A549 (cell line): ENCODE results near the gene HMGXB3. TPM values are rescaled to one million over a fixed set of nuclear protein-coding genes. Genes with fewer than 3 reads are reported as not detected.

ENCODE experiments used
- ATAC-seq, 2 experiments: fragments of 200-7000 bp in 1 of 2; fragments of >200 bp in 1 of 2; cut with Nextera tagmentation in 1 of 2; cut with Tn5 transposase in 1 of 2; 3 replicates each; pipeline versions ENCODE4 v1.8.0 to v1.9.1; 2018 to 2020; ENCODE audit warnings: mild to moderate bottlenecking in 1 of 2, moderate library complexity in 1 of 2
- CTCF ChIA-PET: fragments of 300-600 bp; sonication (Branson Sonifier 250); formaldehyde crosslinking; extraction: SDS; loops from one replicate; lab custom pipeline; 2021; ENCODE audit warnings: antibody characterized with exemption, inconsistent platforms; lab: Yijun Ruan, JAX
- POLR2A ChIA-PET: fragments of 350-600 bp; formaldehyde crosslinking; extraction: SDS; loops from one replicate; lab custom pipeline; 2021; ENCODE audit warnings: antibody characterized with exemption, inconsistent platforms; lab: Yijun Ruan, JAX
- DNase-seq, 2 experiments: peaks; one replicate each; pipeline versions ENCODE4 v3.0.0 to v3.0.0-alpha.2; 2011 to 2016; ENCODE audit warnings: low read depth in 1 of 2, low spot score in 1 of 2
- FAIRE-seq: peaks from 2 replicates; lab custom pipeline; 2011; peaks lifted over from hg19 to GRCh38; lab: Jason Lieb, UNC
- H3K27ac ChIP-seq, 2 experiments: fragments of >200 bp; sonication (Bioruptor Twin); formaldehyde crosslinking; 3 replicates each; pipeline ENCODE4 v1.5.1; 2016 to 2017
- H3K4me1 ChIP-seq: fragments of >200 bp; sonication (Bioruptor Twin); formaldehyde crosslinking; 3 replicates; pipeline ENCODE4 v1.6.1; 2016
- H3K4me2 ChIP-seq: fragments of >200 bp; sonication (Bioruptor Twin); formaldehyde crosslinking; 3 replicates; pipeline ENCODE4 v1.6.1; 2016
- H3K4me3 ChIP-seq: fragments of >200 bp; sonication (Bioruptor Twin); formaldehyde crosslinking; 3 replicates; pipeline ENCODE4 v1.5.1; 2016
- H3K9me3 ChIP-seq: fragments of >200 bp; sonication (Bioruptor Twin); formaldehyde crosslinking; 3 replicates; pipeline ENCODE4 v1.6.1; 2016
- BHLHE40 ChIP-seq: IDR thresholded peaks from 2 replicates; pipeline ENCODE4 v1.6.1; 2012; ENCODE audit warnings: low read depth, low read length, inconsistent platforms
- CBX2 ChIP-seq: fragments of 200-600 bp; sonication (generic); IDR thresholded peaks from 2 replicates; pipeline ENCODE4 v1.6.1; 2016; ENCODE audit warnings: low read depth, mild to moderate bottlenecking, borderline replicate concordance
- CHD2 ChIP-seq: fragments of 150-350 bp; IDR thresholded peaks from 2 replicates; pipeline ENCODE4 v1.6.1; 2014; ENCODE audit warnings: low read length; ENCODE audit not compliant: partially characterized antibody
- CHD4 ChIP-seq: fragments of 200-600 bp; sonication (generic); IDR thresholded peaks from 2 replicates; pipeline ENCODE4 v1.6.1; 2016; ENCODE audit warnings: antibody characterized with exemption, mild to moderate bottlenecking, borderline replicate concordance
- JUN ChIP-seq, 2 experiments: fragments of >200 bp; sonication (Bioruptor Twin); formaldehyde crosslinking; IDR thresholded peaks; 2 replicates in 1 of 2; 3 replicates in 1 of 2; pipeline ENCODE4 v1.6.1; 2016 to 2017
- KDM1A ChIP-seq: fragments of 200-600 bp; sonication (generic); IDR thresholded peaks from 2 replicates; pipeline ENCODE4 v1.6.1; 2016; ENCODE audit warnings: low read depth, mild to moderate bottlenecking
- MAFK ChIP-seq: fragments of 450-650 bp; IDR thresholded peaks from 2 replicates; pipeline ENCODE4 v1.6.1; 2014; ENCODE audit not compliant: partially characterized antibody
- POLR2A ChIP-seq: IDR thresholded peaks from 2 replicates; pipeline ENCODE4 v1.6.1; 2012; ENCODE audit warnings: mild to moderate bottlenecking, low read length
- RAD21 ChIP-seq, 2 experiments: fragments of >200 bp in 1 of 2; sonication (Bioruptor Twin) in 1 of 2; formaldehyde crosslinking in 1 of 2; IDR thresholded peaks in 1 of 2; conservative IDR thresholded peaks in 1 of 2; 2 replicates in 1 of 2; 3 replicates in 1 of 2; pipeline ENCODE4 v1.6.1; 2012 to 2018; ENCODE audit warnings: inconsistent platforms in 1 of 2
- RARB ChIP-seq: fragments of 250-450 bp; sonication (Bioruptor Pico); IDR thresholded peaks from 2 replicates; pipeline ENCODE4 v1.8.0; 2021; ENCODE audit warnings: mild to moderate bottlenecking, moderate library complexity
- RCOR1 ChIP-seq: fragments of 150-350 bp; IDR thresholded peaks from 2 replicates; pipeline ENCODE4 v1.6.1; 2014; ENCODE audit warnings: antibody characterized with exemption, low read length, low read depth
- REST ChIP-seq: fragments of 200-600 bp; sonication (generic); IDR thresholded peaks from 2 replicates; pipeline ENCODE4 v1.6.1; 2016; ENCODE audit warnings: antibody characterized with exemption, mild to moderate bottlenecking, moderate library complexity
- ZFP36 ChIP-seq: fragments of 450-650 bp; IDR thresholded peaks from 2 replicates; pipeline ENCODE4 v1.6.1; 2014; ENCODE audit warnings: borderline replicate concordance; ENCODE audit not compliant: partially characterized antibody
- ZSCAN20 ChIP-seq: fragments of 250-450 bp; sonication (Bioruptor Pico); IDR thresholded peaks from 2 replicates; pipeline ENCODE4 v1.8.0; 2022; ENCODE audit warnings: mild to moderate bottlenecking, moderate library complexity
- WGBS: methylation state at CpG from one replicate; pipeline ENCODE4 v1.1.6; 2017; ENCODE audit errors: missing lambda C conversion rate; 5-methylcytosine and 5-hydroxymethylcytosine counted together
- polyA plus RNA-seq, 4 experiments: library from polyadenylated mRNA; depleted of rRNA in 3 of 4; stranded (reverse); fragments of >200 nt; fragmentation: RNase III in 1 of 4; extraction: RNeasy Plus Mini Kit Qiagen cat#74134 plus additional on column Dnase treatment in 1 of 4; gene quantifications; 2 replicates in 3 of 4; 3 replicates in 1 of 4; pipeline ENCODE4 v1.2.3, GENCODE V29; 2011 to 2017
- TF ChIP-seq, protein P1 (sequence below): fragments of >200 bp; sonication (Bioruptor Twin); formaldehyde crosslinking; IDR thresholded peaks from 3 replicates; pipeline ENCODE4 v1.5.1; 2016

Gene HMGXB3
- polyA plus RNA-seq, 2 of the 4 experiments (the other 2 are of a cell fraction) = 20.5 to 34.1 TPM

- H3K27ac ChIP-seq = peak overlapping the region; percentile 97
- H3K9me3 ChIP-seq = no peaks in the 10 kb centered on the region
- ChIA-PET POLR2A (interaction anchor here (0.6 to 1.6 kb wide), 8 partner anchors 11 to 271 kb away, joined by 3 to 8 read pairs (median 4); no protein-coding TSS in a partner anchor), CTCF (interaction anchor here (0.8 to 5.7 kb wide), 9 partner anchors 10 to 334 kb away, joined by 3 to 51 read pairs (median 4); no protein-coding TSS in a partner anchor)
- 1% methylated on average over 14 of the region's 44 CpGs for WGBS
- peak overlapping the region; percentile 96 for H3K4me3 ChIP-seq
- TF ChIP-seq REST = peak; percentile 78
- TF ChIP-seq KDM1A = peak; percentile 68; the same call in 1 of the 2 replicates
- TF ChIP-seq CHD2 = peak; percentile 80
- no peak for TF ChIP-seq RARB
- TF ChIP-seq ZFP36 = peak; percentile 61
- no peak for TF ChIP-seq MAFK
- 0 out of 5 replicates have a peak, but pooled peaks of 1 of the 2 experiments have one; percentile 0 for TF ChIP-seq JUN (IDR thresholded peaks at IDR 0.05)
- peak; percentile 99 for TF ChIP-seq CBX2
- peaks cover 20% of the 10 kb centered on the region for H3K4me1 ChIP-seq
- peak overlapping the region; percentile 98 for H3K4me2 ChIP-seq
- FAIRE-seq = no peak
- peak; percentile 58 to 64 for ATAC-seq
- peak; percentile 28 to 29 for DNase-seq
Observed at GRCh38 chr5:150000990-150001659, 586 bp downstream of the HMGXB3 start.

DNA sequence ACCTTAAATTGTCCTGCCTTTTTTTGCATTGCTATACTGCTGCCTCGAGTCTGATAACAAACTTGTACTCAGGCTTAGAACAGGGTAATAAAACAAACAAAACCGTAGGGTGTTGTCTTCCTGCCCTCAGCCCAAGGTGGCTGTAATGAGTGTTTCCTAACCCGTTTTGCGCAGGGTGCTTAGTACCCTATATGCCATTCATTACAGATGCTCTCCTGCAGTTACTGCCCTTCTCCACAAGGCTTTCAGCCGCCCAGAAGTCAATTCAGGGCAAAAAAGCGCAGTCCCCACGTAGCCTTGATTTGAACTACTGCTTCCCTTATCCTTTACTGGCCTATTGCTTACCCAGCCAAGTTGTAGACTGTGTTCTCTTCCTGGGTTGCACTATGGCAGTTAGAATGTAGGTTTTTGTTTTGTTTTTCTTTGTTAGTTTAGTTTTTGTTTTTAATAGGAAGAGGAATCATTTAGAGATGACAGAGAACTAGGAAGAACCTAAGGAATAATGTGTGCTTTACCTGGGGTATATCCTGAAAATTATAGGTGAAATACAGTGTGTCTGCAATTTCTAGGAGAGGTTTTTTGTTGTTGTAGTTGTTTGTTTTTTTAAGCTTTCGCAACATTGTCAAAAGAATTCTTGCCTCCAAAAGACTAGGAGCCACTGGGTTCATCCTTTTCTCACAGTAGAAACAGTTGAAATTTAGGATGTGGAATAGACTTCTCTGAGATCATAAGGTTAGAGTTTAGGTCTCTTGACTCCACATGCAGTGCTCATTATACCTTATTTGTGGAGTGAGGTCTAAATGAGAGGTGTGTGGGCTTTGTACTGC, 1.3 kb downstream of the HMGXB3 start:
- no peak for FAIRE-seq

More for the DNA sequence above, 1.3 kb downstream of the HMGXB3 start:
- H3K4me2 ChIP-seq = peak overlapping the region; percentile 98
- 16% methylated on average over 8 of the region's 8 CpGs for WGBS
- TF ChIP-seq POLR2A (no peak), RCOR1 (no peak), CHD4 (no peak), ZSCAN20 (CRISPR knock-in tag) (no peak), RAD21 (conservative IDR thresholded peaks at IDR 0.05 in 1 of 2, IDR thresholded peaks at IDR 0.05 in 1 of 2) (peak in 1 of 2 experiments; percentile 21; a peak in 1 of 5 replicates), BHLHE40 (no peak)
- TF ChIP-seq, protein P1, sequence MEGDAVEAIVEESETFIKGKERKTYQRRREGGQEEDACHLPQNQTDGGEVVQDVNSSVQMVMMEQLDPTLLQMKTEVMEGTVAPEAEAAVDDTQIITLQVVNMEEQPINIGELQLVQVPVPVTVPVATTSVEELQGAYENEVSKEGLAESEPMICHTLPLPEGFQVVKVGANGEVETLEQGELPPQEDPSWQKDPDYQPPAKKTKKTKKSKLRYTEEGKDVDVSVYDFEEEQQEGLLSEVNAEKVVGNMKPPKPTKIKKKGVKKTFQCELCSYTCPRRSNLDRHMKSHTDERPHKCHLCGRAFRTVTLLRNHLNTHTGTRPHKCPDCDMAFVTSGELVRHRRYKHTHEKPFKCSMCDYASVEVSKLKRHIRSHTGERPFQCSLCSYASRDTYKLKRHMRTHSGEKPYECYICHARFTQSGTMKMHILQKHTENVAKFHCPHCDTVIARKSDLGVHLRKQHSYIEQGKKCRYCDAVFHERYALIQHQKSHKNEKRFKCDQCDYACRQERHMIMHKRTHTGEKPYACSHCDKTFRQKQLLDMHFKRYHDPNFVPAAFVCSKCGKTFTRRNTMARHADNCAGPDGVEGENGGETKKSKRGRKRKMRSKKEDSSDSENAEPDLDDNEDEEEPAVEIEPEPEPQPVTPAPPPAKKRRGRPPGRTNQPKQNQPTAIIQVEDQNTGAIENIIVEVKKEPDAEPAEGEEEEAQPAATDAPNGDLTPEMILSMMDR = peak; percentile 24; the same call in 2 of the 3 replicates
- TF ChIP-seq, all 56 proteins: peak for 2
- ChIA-PET POLR2A (interaction anchor here (0.6 kb wide), 1 partner anchor 270 kb away, joined by 6 read pairs; no protein-coding TSS in a partner anchor), CTCF (interaction anchor here (0.8 to 5.7 kb wide), 9 partner anchors 9 to 334 kb away, joined by 3 to 51 read pairs (median 4); no protein-coding TSS in a partner anchor)
- Histone ChIP-seq H3K4me1 (peaks cover 20% of the 10 kb centered on the region), H3K27ac (peak overlapping the region; percentile 97), H3K4me3 (peak overlapping the region; percentile 96), H3K9me3 (no peaks in the 10 kb centered on the region)
- peak; percentile 73 to 83 for ATAC-seq
- DNase-seq = peak; percentile 76 to 84
